NCI-H1694 treated with DMSO at 0.1 percent for 48 hours (cell line): ENCODE measurements around the gene OTUD1.

Experiments
- DNase-seq: peaks from one replicate; lab custom pipeline; 2025; lab: John Stamatoyannopoulos, UW

The OTUD1 gene

GRCh38 chr10:23467548-23467947 is 28.7 kb downstream of the OTUD1 start:
- DNase-seq, result no peak

DNA sequence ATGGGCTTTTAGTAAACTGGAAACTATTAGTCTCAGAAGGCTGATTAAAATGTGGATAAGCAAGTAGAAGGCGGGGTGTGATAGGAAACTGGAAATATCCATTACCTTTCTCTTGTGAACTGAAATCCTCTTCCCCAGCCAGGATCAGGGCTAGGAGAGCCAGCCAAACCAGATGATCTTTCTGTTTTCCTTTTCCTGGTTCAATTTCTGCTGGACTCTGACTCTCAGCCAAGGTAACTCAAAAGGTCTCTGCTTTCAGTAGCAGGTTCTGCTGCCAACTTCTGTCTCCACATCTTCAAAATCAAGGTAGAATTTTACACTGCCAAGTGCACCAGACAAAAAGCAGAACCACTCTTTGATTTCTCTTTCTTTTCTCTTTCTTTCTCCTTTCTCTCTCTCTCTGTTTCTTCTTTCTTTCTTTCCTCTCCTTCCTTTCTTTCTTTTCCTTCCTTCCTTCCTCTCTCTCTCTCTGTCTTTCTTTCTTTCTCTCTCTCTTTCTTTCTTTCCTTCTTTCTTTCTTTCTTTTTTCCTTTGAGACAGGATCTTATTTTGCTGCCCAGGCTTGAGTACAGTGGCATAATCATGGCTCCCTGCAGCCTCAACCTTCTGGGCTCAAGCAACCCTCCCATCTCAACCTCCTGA is 30.8 kb downstream of the OTUD1 start:
- DNase-seq, result no peak

- DNase-seq, result no peak
Observed at GRCh38 chr10:23472181-23472580, 33.3 kb downstream of the OTUD1 start.

DNA sequence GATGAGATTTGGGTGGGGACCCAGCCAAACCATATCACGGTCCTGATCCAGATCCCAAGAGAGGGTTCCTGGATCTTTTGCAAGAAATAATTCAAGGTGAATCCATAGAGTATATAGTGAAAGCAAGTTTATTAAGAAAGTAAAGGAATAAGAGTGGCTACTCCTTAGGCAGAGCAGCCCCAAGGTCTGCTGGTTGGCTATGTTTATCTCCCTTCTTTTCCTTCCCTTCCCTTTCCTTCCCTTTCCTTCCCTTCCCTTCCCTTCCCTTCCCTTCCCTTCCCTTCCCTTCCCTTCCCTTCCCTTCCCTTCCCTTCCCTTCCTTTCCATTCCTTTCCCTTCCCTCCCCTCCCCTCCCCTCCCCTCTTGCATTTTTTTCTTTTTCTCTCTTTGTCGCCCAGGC is 35.2 kb downstream of the OTUD1 start:
- no peak for DNase-seq

- DNase-seq, result no peak
Observed at GRCh38 chr10:23474626-23475025, 35.8 kb downstream of the OTUD1 start.

DNA sequence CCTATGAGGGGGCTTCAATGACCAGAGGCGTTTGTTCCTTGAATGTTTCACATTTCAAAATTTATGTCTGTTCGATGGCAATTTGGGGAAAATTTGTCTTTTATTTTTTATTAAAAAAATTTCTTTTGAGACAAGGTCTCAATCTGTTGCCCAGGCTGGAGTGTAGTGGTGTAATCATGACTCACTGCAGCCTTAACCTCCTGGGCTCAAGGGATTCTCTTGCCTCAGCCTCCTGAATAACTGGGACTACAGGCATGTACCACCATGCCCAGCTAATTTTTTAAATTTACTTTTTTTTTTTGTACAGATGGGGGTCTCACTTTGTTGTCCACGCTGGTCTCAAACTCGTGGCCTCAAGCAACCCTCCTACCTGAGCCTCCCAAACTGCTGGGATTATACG is 39.7 kb downstream of the OTUD1 start:
- no peak for DNase-seq

DNA sequence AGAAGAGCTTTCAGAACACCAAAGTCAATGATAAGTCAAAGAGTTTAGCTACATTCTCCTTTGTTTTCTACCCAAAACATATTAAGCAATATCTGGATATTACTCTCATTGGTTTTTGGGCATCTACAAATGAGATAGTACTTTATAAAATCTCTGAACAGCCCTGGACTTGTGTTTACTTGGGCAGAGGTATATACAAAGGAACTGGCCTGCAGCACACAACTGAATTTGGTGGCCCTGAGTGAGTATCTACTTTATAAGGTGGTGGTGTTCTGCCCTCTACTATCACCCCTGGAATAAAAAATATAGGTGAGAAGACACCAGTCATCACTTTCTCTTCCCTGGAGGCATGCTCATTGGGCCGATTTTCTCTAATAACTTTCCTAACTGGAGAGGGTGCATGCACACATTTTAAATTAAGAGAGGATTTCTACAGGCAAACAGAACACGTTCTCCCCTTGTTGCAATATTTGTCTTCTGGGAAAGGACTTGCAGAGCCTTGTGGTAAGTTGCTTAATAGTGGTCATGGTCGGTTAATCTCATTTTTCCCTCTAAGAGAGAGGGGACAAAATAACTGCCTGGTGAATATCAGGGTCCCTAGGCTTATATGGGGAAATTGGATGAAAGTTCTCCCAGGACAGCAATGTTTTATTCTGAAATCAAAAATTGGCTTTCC is 41.1 kb downstream of the OTUD1 start:
- DNase-seq, result no peak

- no peak for DNase-seq
Observed at GRCh38 chr10:23481363-23481961, 42.6 kb downstream of the OTUD1 start.

DNA sequence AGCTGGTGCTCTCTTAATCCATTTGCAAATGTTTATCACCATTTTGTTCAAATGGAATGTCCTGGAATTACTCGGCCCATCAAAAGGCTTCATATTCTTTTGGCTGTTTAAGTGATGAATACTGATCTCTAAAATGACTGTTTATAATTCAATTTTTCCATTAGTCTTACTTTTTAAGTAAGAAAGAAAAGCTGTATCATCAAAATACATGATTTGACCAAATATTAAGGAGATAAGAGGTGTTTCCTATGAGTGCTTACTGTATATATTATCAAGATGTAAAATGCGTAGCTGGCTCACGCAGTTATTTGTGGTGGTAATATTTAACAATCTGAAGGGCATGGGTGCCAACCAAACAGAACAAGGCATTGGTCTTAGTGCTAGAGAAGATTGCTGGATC is 51.2 kb downstream of the OTUD1 start:
- DNase-seq, result no peak
